Esophagus (tissue), 2 donors: Measurements from ENCODE around the gene KCNJ5. TPM values are rescaled to one million over a fixed set of nuclear protein-coding genes. Genes with fewer than 3 reads are reported as not detected.

Experiments
- H3K27ac ChIP-seq, 2 donors: one replicate each; pipeline ENCODE4 v1.5.1; 2013; ENCODE audit warnings: low read depth in 2 of 2, mild to moderate bottlenecking in 2 of 2, inconsistent platforms in 1 of 2, low read length in 1 of 2, moderate library complexity in 1 of 2
- H3K27me3 ChIP-seq, 2 donors: one replicate each; pipeline ENCODE4 v1.6.1; 2013; ENCODE audit warnings: low read length in 2 of 2, control low read depth in 1 of 2, mild to moderate bottlenecking in 1 of 2; ENCODE audit not compliant: insufficient read depth in 2 of 2, control insufficient read depth in 1 of 2
- H3K36me3 ChIP-seq, 2 donors: one replicate each; pipeline ENCODE4 v1.6.1; 2013; ENCODE audit warnings: low read length in 1 of 2; ENCODE audit not compliant: control insufficient read depth in 2 of 2, insufficient read depth in 2 of 2
- H3K4me1 ChIP-seq, 2 donors: one replicate each; pipeline ENCODE4 v1.6.1; 2013; ENCODE audit warnings: low read length in 1 of 2; ENCODE audit not compliant: control insufficient read depth in 2 of 2, insufficient read depth in 2 of 2
- H3K4me3 ChIP-seq, 2 donors: one replicate each; pipeline ENCODE4 v1.5.1; 2013; ENCODE audit warnings: low read length in 2 of 2, mild to moderate bottlenecking in 2 of 2, low read depth in 1 of 2, moderate library complexity in 1 of 2
- H3K9me3 ChIP-seq, 2 donors: one replicate each; pipeline ENCODE4 v1.6.1; 2013; ENCODE audit warnings: mild to moderate bottlenecking in 2 of 2, low read depth in 1 of 2, low read length in 1 of 2, moderate library complexity in 1 of 2; ENCODE audit not compliant: control insufficient read depth in 2 of 2, insufficient read depth in 1 of 2
- WGBS, 2 donors: extraction: QIAGEN DNeasy Blood & Tissue Kit; methylation state at CpG; one replicate each; pipeline ENCODE4 v1.1.7; 2013; 5-methylcytosine and 5-hydroxymethylcytosine counted together
- polyA plus RNA-seq, 2 donors: library from polyadenylated mRNA; stranded (reverse); fragments of 200-250 nt; gene quantifications; one replicate each; pipeline ENCODE4 v1.2.3, GENCODE V29; 2013
- donor health status: healthy with polysubstance abuse.
- donor health status: Bipolar disorder and iron deficiency.

The KCNJ5 gene
- polyA plus RNA-seq, 2 donors = 0.08 to 0.27 TPM

- Histone ChIP-seq H3K27me3 (no peaks in the 10 kb centered on the region), H3K27ac (no peak overlapping the region), H3K36me3 (peaks cover 0 to 7% of the 10 kb centered on the region in 2 donors), H3K4me3 (no peak overlapping the region), H3K9me3 (no peaks in the 10 kb centered on the region), H3K4me1 (peaks cover 0 to 3% of the 10 kb centered on the region in 2 donors)
- 34 to 41% methylated on average over 3 of the region's 3 CpGs for WGBS, 2 donors
Measured at GRCh38 chr11:128955636-128956035, 64.5 kb downstream of the KCNJ5 start.

- H3K9me3 ChIP-seq = no peaks in the 10 kb centered on the region
- 50 to 51% methylated on average over 8 of the region's 8 CpGs for WGBS, 2 donors
- peaks cover 0 to 3% of the 10 kb centered on the region in 2 donors for H3K4me1 ChIP-seq
- H3K27ac ChIP-seq = no peak overlapping the region
- peaks cover 0 to 7% of the 10 kb centered on the region in 2 donors for H3K36me3 ChIP-seq
- H3K27me3 ChIP-seq = no peaks in the 10 kb centered on the region
- H3K4me3 ChIP-seq = no peak overlapping the region
Measured at GRCh38 chr11:128956401-128957201, 65.4 kb downstream of the KCNJ5 start.

- peaks cover 0 to 3% of the 10 kb centered on the region in 2 donors for H3K4me1 ChIP-seq
- H3K4me3 ChIP-seq = no peak overlapping the region
- no peaks in the 10 kb centered on the region for H3K9me3 ChIP-seq
- H3K27ac ChIP-seq = no peak overlapping the region
- peaks cover 0 to 7% of the 10 kb centered on the region in 2 donors for H3K36me3 ChIP-seq
- 80 to 82% methylated on average over 7 to 8 of the region's 8 CpGs for WGBS, 2 donors
- no peaks in the 10 kb centered on the region for H3K27me3 ChIP-seq
Measured at GRCh38 chr11:128957202-128957482, 66.0 kb downstream of the KCNJ5 start.

GRCh38 chr11:128961645-128962044 lies 70.5 kb downstream of the KCNJ5 start:
- no peak overlapping the region for H3K4me3 ChIP-seq
- H3K9me3 ChIP-seq = no peaks in the 10 kb centered on the region
- H3K27ac ChIP-seq = no peak overlapping the region
- peaks cover 0 to 7% of the 10 kb centered on the region in 2 donors for H3K36me3 ChIP-seq
- no peaks in the 10 kb centered on the region for H3K27me3 ChIP-seq
- no peaks in the 10 kb centered on the region for H3K4me1 ChIP-seq
- 93 to 96% methylated on average over 2 of the region's 2 CpGs for WGBS, 2 donors

GRCh38 chr11:128962896-128963295 lies 71.7 kb downstream of the KCNJ5 start:
- H3K36me3 ChIP-seq = peaks cover 0 to 7% of the 10 kb centered on the region in 2 donors
- no peak overlapping the region for H3K4me3 ChIP-seq
- 84% methylated on average over 5 of the region's 5 CpGs for WGBS, 2 donors
- H3K4me1 ChIP-seq = no peaks in the 10 kb centered on the region
- H3K9me3 ChIP-seq = no peaks in the 10 kb centered on the region
- H3K27ac ChIP-seq = no peak overlapping the region
- no peaks in the 10 kb centered on the region for H3K27me3 ChIP-seq

- 83 to 90% methylated on average over 3 of the region's 3 CpGs for WGBS, 2 donors
- peaks cover 0 to 9% of the 10 kb centered on the region in 2 donors for H3K36me3 ChIP-seq
- no peak overlapping the region for H3K4me3 ChIP-seq
- H3K4me1 ChIP-seq = no peaks in the 10 kb centered on the region
- H3K27ac ChIP-seq = no peak overlapping the region
- H3K27me3 ChIP-seq = no peaks in the 10 kb centered on the region
- H3K9me3 ChIP-seq = no peaks in the 10 kb centered on the region
Measured at GRCh38 chr11:128963744-128964325, 72.7 kb downstream of the KCNJ5 start.

- Histone ChIP-seq H3K4me1 (no peaks in the 10 kb centered on the region), H3K36me3 (peaks cover 0 to 15% of the 10 kb centered on the region in 2 donors), H3K27me3 (no peaks in the 10 kb centered on the region), H3K9me3 (no peaks in the 10 kb centered on the region), H3K27ac (no peak overlapping the region), H3K4me3 (no peak overlapping the region)
- 81 to 86% methylated on average over 7 of the region's 7 CpGs for whole genome bisulfite sequencing, 2 donors
Measured at GRCh38 chr11:128964463-128964930, 73.3 kb downstream of the KCNJ5 start.

- no peaks in the 10 kb centered on the region for H3K4me1 ChIP-seq
- H3K36me3 ChIP-seq = peaks cover 0 to 18% of the 10 kb centered on the region in 2 donors
- no peaks in the 10 kb centered on the region for H3K27me3 ChIP-seq
- no peaks in the 10 kb centered on the region for H3K9me3 ChIP-seq
- no peak overlapping the region for H3K4me3 ChIP-seq
- H3K27ac ChIP-seq = no peak overlapping the region
- WGBS, 2 donors = 40 to 57% methylated on average over 4 of the region's 4 CpGs
Measured at GRCh38 chr11:128965485-128965884, 74.3 kb downstream of the KCNJ5 start.

GRCh38 chr11:128967578-128967977 lies 76.4 kb downstream of the KCNJ5 start:
- Histone ChIP-seq H3K9me3 (no peaks in the 10 kb centered on the region), H3K4me3 (no peak overlapping the region), H3K36me3 (peaks cover 0 to 24% of the 10 kb centered on the region in 2 donors), H3K4me1 (no peaks in the 10 kb centered on the region), H3K27ac (no peak overlapping the region), H3K27me3 (no peaks in the 10 kb centered on the region)
- WGBS, 2 donors = 77 to 82% methylated on average over 6 of the region's 6 CpGs

- H3K4me1 ChIP-seq = no peaks in the 10 kb centered on the region
- 93 to 95% methylated on average over 9 of the region's 9 CpGs for WGBS, 2 donors
- H3K27me3 ChIP-seq = no peaks in the 10 kb centered on the region
- H3K4me3 ChIP-seq = no peak overlapping the region
- no peak overlapping the region for H3K27ac ChIP-seq
- H3K9me3 ChIP-seq = no peaks in the 10 kb centered on the region
- peaks cover 6 to 27% of the 10 kb centered on the region in 2 donors for H3K36me3 ChIP-seq
Measured at GRCh38 chr11:128968916-128969315, 77.8 kb downstream of the KCNJ5 start.
